ENCODE measurements around the gene KLHL8. TPM values are rescaled to one million over a fixed set of nuclear protein-coding genes. Genes with fewer than 3 reads are reported as not detected.
A peak's percentile ranks its signal among the peaks of the same experiment; 100 is the strongest.

Gene KLHL8
- total RNA-seq, 1 donor = 14.2 TPM

GRCh38 chr4:87241336-87241735 is 20.9 kb upstream of the KLHL8 start:
- no peak for DNase-seq (ENCODE audit: low read depth)
- no peak overlapping the region for H3K4me3 ChIP-seq (ENCODE audit: low read depth, low read length)
- TF ChIP-seq CTCF (IDR thresholded peaks at IDR 0.05; ENCODE audit: insufficient read depth, low read depth, low read length) = no peak

DNA sequence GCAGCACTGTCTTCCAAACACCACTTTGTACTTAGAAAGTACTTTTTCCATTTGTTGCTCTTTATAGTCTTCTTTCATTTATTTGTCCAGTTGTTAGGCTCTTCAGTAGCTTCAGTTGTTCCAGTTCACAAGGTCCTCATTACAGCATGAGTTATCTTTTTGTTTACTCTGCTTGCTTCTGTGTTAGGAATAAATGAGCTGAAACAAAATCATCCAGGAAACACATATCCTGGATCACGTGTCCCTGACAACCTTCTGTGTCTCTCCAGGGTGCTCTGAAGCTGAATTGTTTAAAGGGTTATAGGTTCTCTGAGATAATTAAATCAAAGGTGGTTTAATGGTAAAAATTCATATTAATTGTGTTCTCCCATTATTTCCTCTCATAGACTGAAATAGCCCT is 19.9 kb upstream of the KLHL8 start:
- no peak for TF ChIP-seq CTCF (IDR thresholded peaks at IDR 0.05; ENCODE audit: insufficient read depth, low read depth, low read length)
- peak; percentile 34 for DNase-seq (ENCODE audit: low read depth)
- no peak overlapping the region for H3K4me3 ChIP-seq (ENCODE audit: low read depth, low read length)

DNA sequence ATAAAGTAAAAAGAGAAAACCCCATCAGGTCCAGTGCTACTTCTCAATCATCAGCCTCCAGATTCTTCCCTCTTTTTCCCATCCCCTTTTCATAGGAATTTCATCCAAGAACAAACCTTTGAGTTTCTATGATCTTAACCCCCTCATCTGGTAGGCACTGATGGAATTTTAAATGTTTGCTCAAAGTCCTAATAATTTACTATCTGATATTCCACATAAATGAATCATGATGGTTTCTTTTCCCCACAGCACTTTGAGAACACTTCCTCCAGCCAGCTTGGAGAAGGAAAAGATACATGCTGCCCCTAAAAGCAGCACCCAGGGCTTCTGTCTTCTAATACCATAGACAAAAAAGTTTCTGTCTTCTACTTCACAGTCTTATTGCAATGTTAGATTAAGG is 19.4 kb upstream of the KLHL8 start:
- TF ChIP-seq CTCF (IDR thresholded peaks at IDR 0.05; ENCODE audit: insufficient read depth, low read depth, low read length) = no peak
- DNase-seq (ENCODE audit: low read depth) = no peak
- no peak overlapping the region for H3K4me3 ChIP-seq (ENCODE audit: low read depth, low read length)

GRCh38 chr4:87239194-87239593 is 18.8 kb upstream of the KLHL8 start:
- H3K4me3 ChIP-seq (ENCODE audit: low read depth, low read length) = no peak overlapping the region
- no peak for TF ChIP-seq CTCF (IDR thresholded peaks at IDR 0.05; ENCODE audit: insufficient read depth, low read depth, low read length)
- no peak for DNase-seq (ENCODE audit: low read depth)

GRCh38 chr4:87236861-87237260 is 16.4 kb upstream of the KLHL8 start:
- no peak overlapping the region for H3K4me3 ChIP-seq (ENCODE audit: low read depth, low read length)
- DNase-seq (ENCODE audit: low read depth) = no peak
- TF ChIP-seq CTCF (IDR thresholded peaks at IDR 0.05; ENCODE audit: insufficient read depth, low read depth, low read length) = no peak

DNA sequence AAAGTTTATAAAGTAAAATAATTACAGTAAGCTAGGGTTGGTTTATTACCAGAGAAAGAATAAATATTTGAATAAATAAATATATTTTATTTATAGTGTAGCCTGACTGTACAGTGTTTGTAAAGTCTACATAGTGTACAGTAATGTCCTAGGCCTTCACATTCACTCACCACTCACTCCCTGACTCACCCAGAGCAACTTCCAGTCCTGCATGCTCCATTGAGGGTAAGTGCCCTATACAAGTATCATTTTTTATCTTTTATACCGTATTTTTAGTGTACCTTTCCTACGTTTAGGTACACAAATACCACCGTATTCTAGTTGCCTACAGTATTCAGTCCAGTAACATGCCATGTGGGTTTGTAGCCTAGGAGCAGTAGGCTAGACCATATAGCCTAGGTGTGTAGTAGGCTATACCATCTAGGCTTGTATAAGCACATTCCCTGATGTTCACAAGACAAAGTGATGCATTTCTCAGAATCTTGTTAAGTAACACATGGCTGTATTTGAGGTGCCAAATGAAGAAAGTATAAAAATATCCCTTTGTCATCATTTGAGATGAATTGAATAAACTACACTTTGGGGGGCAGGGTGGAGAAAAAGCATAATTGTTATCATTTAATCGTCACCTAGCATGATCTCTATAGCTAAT is 14.7 kb upstream of the KLHL8 start:
- DNase-seq (ENCODE audit: low read depth) = no peak
- TF ChIP-seq CTCF (IDR thresholded peaks at IDR 0.05; ENCODE audit: insufficient read depth, low read depth, low read length) = no peak
- peak overlapping the region; percentile 57 for H3K4me3 ChIP-seq (ENCODE audit: low read depth, low read length)

DNA sequence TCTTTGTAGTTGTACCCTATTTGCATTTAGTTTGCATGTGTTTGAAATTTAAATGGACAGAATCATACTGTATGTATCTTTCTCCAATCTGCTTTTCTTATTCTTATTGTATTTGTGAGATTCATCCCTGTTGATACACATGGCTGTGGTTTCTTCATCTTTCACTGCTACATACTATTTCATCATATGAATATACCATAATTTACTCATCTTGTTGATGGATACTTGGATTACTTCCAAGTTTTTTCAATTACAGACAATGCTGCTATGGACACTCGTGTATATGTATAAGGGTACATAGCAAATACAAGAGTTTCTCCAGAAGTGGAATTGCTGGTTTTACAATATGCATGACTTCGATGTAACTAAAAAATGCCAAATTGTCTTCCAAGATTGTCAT is 11.8 kb upstream of the KLHL8 start:
- TF ChIP-seq CTCF (IDR thresholded peaks at IDR 0.05; ENCODE audit: insufficient read depth, low read depth, low read length) = no peak
- no peak overlapping the region for H3K4me3 ChIP-seq (ENCODE audit: low read depth, low read length)
- no peak for DNase-seq (ENCODE audit: low read depth)
